HEK293 (cell line): ENCODE data around the gene OR10G2.

Source experiments
- ELK4 ChIP-seq: IDR thresholded peaks from 2 replicates; pipeline ENCODE4 v1.6.1; 2011; ENCODE audit warnings: mild to moderate bottlenecking, low read depth, low read length, borderline replicate concordance
- ZBTB44 ChIP-seq: fragments of 450-650 bp; IDR thresholded peaks from 2 replicates; pipeline ENCODE4 v1.5.1; 2018; ENCODE audit warnings: missing biosample characterization, mild to moderate bottlenecking, missing genetic modification characterization
- ZBTB49 ChIP-seq: fragments of 450-650 bp; formaldehyde crosslinking; IDR thresholded peaks from 2 replicates; pipeline ENCODE4 v1.5.1; 2016; ENCODE audit warnings: missing biosample characterization, missing genetic modification characterization, low read depth
- ZNF24 ChIP-seq: fragments of 450-650 bp; formaldehyde crosslinking; IDR thresholded peaks from 2 replicates; pipeline ENCODE4 v1.5.1; 2016; ENCODE audit warnings: missing biosample characterization, missing genetic modification characterization
- ZNF707 ChIP-seq: fragments of 450-650 bp; formaldehyde crosslinking; IDR thresholded peaks from 2 replicates; pipeline ENCODE4 v1.5.1; 2016; ENCODE audit warnings: missing biosample characterization, missing genetic modification characterization

GRCh38 chr14:21647380-21647779, 12.6 kb upstream of the OR10G2 start:
- no peak for TF ChIP-seq ZNF24 (tag by site-specific recombination)
- no peak for TF ChIP-seq ZBTB49 (tag by site-specific recombination)
- TF ChIP-seq ELK4, result no peak
- TF ChIP-seq ZBTB44, result no peak
- TF ChIP-seq ZNF707 (tag by site-specific recombination), result no peak
